ENCODE data around the gene KIF2A.

- TF ChIP-seq POLR2A (IDR thresholded peaks at IDR 0.05) (no peak), POLR2AphosphoS5 (IDR thresholded peaks at IDR 0.05) (no peak)
- TF ChIP-seq, protein P1, sequence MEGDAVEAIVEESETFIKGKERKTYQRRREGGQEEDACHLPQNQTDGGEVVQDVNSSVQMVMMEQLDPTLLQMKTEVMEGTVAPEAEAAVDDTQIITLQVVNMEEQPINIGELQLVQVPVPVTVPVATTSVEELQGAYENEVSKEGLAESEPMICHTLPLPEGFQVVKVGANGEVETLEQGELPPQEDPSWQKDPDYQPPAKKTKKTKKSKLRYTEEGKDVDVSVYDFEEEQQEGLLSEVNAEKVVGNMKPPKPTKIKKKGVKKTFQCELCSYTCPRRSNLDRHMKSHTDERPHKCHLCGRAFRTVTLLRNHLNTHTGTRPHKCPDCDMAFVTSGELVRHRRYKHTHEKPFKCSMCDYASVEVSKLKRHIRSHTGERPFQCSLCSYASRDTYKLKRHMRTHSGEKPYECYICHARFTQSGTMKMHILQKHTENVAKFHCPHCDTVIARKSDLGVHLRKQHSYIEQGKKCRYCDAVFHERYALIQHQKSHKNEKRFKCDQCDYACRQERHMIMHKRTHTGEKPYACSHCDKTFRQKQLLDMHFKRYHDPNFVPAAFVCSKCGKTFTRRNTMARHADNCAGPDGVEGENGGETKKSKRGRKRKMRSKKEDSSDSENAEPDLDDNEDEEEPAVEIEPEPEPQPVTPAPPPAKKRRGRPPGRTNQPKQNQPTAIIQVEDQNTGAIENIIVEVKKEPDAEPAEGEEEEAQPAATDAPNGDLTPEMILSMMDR (IDR thresholded peaks at IDR 0.05 in 8 of 11, conservative IDR thresholded peaks at IDR 0.05 in 3 of 11), result no peak
These were observed 35.0 kb downstream of the KIF2A start for GRCh38 chr5:62340979-62341378.
